Ishikawa (cell line): Measurements from ENCODE around the gene ZDHHC8.

ENCODE experiments used
- EP300 ChIP-seq: IDR thresholded peaks from 2 replicates; pipeline ENCODE4 v1.6.1; 2012; ENCODE audit warnings: borderline replicate concordance
- TAF1 ChIP-seq: IDR thresholded peaks from 2 replicates; pipeline ENCODE4 v1.6.1; 2012; ENCODE audit warnings: low read depth, mild to moderate bottlenecking

DNA sequence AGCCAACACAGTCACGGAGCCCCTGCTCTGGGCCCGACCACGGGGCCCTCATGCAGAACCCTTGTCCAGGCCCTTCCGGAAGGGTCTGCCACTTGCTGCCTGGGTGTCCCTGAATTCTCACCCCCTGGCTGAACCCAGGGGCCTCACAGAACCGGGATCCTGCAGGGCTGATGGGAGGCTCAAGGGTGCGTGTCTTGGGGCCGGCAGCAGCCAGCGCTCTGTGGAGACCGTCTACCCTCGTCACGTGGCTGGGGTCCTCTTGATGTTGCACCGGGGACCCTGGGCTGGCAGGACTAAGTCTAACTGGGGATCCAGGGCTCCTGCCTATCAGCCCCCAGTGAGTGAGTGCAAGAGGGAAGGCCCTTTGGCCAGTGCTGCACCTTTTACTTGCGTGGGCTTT, 38.6 kb downstream of the ZDHHC8 start:
- TF ChIP-seq EP300 (no peak), TAF1 (no peak)
